HG02642 (cell line): ENCODE results near the gene ASIC5.

ENCODE experiments used
- ATAC-seq: cut with Tn5 transposase; IDR thresholded peaks from one replicate; pipeline ENCODE4 v1.9.1; 2021; ENCODE audit warnings: mild to moderate bottlenecking; ENCODE audit not compliant: unreplicated experiment, poor library complexity

Gene ASIC5

DNA sequence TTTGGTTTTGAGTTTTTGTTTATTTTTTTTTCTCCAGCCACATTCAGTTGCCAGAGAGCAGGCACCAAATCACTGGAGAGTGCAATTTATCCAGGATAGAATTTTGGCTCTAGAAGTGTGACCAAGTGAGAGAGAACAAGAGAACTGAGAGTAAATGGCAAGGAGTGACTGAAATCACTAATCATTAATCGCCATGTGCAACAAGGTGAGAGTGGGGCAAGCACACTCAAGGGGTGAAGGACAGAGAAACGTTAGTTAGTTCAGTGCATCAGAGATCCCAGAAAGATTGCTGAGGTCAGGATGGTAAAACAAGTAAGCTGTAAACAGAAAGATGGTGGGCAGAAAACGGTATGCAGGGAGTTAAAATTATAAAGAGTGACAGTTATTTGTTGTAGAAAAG lies 17.8 kb upstream of the ASIC5 start:
- ATAC-seq, result no peak

GRCh38 chr4:155881555-155881954 lies 15.5 kb upstream of the ASIC5 start:
- ATAC-seq, result peak; percentile 63

GRCh38 chr4:155879767-155880166 lies 13.7 kb upstream of the ASIC5 start:
- no peak for ATAC-seq

DNA sequence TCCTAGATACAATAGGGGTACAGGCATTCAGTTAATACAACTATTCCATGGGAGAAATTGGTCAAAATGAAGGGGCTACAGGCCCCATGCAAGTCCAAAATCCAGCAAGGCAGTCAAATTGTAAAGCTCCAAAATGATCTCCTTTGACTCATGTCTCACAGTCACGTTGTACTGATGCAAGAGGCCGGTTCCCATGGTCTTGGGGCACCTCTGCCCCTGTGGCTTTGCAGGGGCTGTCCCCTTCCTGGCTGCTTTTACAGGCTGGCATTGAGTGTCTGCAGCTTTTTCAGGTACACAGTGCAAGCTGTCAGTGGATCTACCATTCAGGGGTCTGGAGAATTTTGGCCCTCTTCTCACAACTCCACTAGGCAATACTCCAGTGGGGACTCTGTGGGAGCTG lies 12.5 kb upstream of the ASIC5 start:
- no peak for ATAC-seq

- no peak for ATAC-seq
Measured at GRCh38 chr4:155877971-155878370, 11.9 kb upstream of the ASIC5 start.

GRCh38 chr4:155875878-155876277 lies 9.8 kb upstream of the ASIC5 start:
- ATAC-seq, result no peak

GRCh38 chr4:155855897-155856296 lies 10.2 kb downstream of the ASIC5 start:
- ATAC-seq, result no peak

DNA sequence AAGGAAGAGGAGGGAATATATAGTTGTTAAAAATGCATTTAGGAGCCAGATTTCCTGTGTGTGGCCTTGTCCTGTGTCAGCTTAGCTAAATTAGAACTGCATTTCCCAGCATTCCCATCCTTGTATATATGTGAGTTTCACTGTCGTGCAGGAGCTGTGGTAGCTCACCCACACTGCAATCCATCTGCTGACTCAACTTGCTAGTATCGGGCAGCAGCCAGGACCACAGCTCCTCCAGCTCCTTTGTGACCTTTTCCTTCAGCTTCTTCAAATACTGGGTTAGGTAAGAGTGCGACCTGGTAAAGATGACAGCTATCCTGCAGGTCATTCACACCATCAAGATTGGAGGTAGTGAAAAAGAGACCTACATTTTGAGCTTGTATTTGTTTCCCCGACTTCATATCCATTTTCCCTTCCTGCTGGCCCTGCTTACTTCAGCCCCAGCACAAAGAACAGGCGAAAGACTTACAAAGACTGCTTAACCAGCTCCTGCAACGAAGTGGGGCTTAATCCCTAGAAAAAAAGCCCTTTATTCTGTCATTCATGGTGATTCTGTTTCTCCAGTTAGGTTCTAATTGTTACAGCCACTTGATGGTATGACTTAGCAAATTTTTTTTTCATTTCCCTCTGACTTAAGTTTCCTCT lies 11.4 kb downstream of the ASIC5 start:
- no peak for ATAC-seq

- ATAC-seq, result no peak
Measured at GRCh38 chr4:155853189-155853588, 12.9 kb downstream of the ASIC5 start.

DNA sequence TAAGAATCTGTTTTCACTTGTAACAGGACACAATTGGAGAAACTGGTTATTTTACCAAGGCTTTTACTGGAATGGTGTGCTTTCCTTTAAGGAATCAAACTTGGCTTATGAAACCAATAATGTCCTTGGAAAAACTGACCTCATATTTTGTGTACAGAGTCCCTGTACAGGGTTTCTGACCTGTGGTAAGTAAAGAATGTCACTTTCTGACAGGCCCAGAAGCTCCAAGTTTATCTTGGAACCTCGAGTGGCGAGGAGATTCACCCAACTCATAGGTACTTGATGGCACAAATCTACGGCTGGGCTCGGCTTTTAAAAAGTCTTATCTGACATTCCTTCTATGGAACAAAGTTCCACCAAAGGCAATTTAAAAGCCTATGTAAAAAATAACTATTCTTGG lies 17.0 kb downstream of the ASIC5 start:
- no peak for ATAC-seq

- ATAC-seq, result no peak
Measured at GRCh38 chr4:155846929-155847328, 19.1 kb downstream of the ASIC5 start.

DNA sequence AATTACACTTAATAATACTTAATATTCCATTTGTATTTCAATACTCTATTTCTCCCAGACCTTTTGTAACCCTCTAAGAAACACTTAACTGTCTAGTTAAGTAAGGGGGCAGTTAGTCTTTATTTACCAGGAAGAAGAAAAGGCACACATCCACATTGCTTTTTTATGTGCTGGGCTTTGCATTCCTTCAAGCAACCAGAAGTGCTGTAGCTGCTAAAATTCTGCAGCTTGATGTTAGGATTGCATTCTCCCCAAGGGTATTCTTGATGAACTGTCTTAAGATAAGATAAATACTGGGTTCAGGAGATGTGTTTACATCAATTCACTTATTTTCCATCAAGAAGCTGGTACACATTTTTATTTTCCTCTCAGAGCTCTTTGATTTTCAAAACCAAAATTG lies 24.0 kb downstream of the ASIC5 start:
- no peak for ATAC-seq

DNA sequence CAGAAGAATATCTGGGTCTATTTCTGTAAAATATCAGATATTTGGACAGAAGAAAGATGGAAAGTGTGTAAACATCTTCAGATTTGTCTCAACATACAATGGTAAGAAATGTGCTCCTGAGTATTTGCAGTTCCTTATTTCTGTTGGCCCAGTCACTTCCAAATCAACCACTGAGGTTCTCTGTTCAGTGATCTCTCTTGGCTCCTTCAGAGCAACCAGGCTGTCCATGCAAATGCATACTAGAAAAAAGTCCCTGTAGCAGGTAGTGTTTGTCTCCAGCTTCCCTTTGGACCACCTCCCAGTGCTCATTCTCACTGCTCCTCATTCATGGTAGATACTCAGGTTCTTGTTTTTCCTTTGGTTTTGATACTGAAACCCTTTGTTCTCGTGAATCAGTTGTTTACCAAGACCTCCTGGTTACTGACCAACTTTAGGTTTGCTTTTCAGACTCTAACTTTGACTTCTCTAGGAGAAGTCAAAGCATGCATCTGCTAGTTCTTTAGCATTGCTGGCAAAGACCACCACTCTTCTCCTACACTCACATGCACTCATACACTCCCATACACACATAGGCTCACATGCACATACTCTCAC lies 28.8 kb downstream of the ASIC5 start:
- ATAC-seq, result peak; percentile 64

GRCh38 chr4:155832664-155833063 lies 33.4 kb downstream of the ASIC5 start:
- ATAC-seq, result no peak

GRCh38 chr4:155828628-155829027 lies 37.4 kb downstream of the ASIC5 start:
- ATAC-seq, result no peak

DNA sequence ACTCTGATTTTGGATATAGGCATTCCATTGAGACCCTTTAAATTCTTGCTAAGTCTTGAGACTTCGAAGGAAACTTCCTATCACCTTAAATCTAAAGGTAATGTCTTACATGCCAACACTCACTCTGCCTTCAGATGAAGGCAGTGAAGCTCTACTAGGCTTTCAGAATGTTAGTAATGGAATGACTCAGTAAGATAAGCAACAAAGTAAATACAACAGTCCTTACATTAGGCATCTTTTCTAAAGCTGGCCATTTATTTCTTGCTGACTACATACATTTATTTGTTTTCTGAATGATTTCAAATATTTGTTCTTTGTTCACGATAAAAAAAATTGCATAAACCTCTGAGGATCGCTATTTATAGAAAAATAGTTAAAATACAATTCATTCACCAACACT lies 43.5 kb downstream of the ASIC5 start:
- no peak for ATAC-seq

GRCh38 chr4:155820887-155821518 lies 45.1 kb downstream of the ASIC5 start:
- ATAC-seq, result no peak

DNA sequence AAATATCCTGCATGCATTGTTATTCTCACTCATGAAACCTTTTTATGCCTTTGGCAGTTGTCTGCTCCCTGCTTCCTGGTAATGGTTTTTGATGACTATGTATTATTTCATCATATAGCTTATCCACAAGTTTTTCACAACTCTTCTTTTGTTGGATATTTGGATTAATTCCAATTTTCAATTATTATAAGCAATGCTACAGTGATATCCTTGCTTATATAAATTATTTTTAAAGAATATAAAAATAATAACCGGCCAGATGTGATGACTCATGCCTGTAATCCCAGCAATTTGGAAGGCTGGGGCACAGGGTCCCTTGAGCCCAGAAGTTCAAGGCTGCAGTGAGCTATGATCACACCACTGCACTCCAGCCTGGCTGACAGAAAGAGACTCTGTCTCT lies 47.0 kb downstream of the ASIC5 start:
- no peak for ATAC-seq

GRCh38 chr4:155818639-155819038 lies 47.4 kb downstream of the ASIC5 start:
- ATAC-seq, result no peak

DNA sequence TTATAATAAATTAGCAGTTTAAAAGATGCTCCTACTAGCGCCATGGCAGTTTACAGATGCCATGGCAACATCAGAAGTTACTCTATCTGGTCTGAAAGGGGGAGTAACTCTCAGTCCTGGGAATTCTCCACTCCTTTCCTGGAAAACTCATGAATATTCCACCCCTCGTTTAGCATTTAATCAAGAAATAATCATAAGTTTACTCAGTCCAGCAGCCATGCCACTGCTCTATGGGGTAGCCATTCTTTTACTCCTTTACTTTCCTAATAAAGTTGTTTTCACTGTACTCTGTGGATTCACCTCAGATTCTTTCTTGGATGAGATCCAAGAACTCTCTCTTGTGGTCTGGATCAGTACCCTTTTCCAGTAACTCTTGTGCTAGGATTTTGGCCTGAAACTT lies 55.0 kb downstream of the ASIC5 start:
- no peak for ATAC-seq

DNA sequence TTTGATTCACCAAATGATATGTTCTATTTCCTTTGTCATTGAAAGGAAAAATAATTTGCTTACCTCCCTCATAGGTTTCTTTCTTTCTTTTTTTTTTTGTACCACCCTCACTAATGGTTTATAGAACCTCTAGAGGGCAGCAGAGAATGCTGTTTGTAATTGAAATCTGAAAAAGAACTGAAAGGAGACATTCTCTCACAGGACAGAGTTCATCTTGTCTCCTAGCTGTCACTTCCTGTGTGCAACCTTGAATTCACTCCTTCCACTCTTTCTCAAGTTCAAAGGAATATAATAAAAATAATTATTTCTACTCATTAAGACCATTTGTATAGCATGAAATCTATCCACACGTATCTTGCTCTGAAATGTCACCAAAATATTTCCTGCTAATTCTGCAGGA lies 56.2 kb downstream of the ASIC5 start:
- ATAC-seq, result peak; percentile 99

DNA sequence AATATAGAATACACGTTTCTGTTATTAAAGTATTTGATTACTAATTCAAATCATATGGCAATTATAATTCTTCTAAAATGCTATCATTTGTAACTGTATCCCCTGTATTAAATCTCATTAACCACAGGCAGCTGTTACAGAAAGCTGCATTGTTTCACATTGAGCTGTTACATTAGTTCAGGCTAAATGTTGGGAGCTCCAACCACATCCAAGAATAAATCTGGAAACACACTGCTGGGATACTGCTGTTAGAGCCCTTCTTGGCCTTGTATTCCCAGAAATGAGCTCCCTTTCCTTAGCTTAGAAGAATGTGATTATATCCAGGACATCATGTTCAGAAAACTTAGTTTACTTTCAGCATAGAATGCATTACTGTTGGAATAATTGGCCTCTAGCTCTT lies 59.1 kb downstream of the ASIC5 start:
- ATAC-seq, result no peak
